T-helper 17 cell (primary cell): ENCODE data around the gene SLC52A3. TPM values are rescaled to one million over a fixed set of nuclear protein-coding genes. Genes with fewer than 3 reads are reported as not detected.
A peak's percentile ranks its signal among the peaks of the same experiment; 100 is the strongest.
"Not testable (repeated sequence)": the region's sequence is repeated elsewhere in the genome, so short reads cannot be mapped to it uniquely, and the experiment has no call there.

Experiments
- ATAC-seq: fragments of 150-1000 bp; cut with Tn5 transposase; 2 replicates; pipeline ENCODE4 v1.10.0; 2021; ENCODE audit warnings: mild to moderate bottlenecking, moderate library complexity
- DNase-seq, 3 donors: peaks; one replicate each; pipeline versions ENCODE4 v3.0.0 to v3.0.0-alpha.2; 2020 to 2021
- H3K9me3 ChIP-seq: one replicate; pipeline ENCODE4 v1.7.0; 2013; ENCODE audit warnings: low read length, mild to moderate bottlenecking; ENCODE audit not compliant: control insufficient read depth, poor library complexity, severe bottlenecking
- H3K27ac Mint-ChIP-seq: one replicate; pipeline ENCODE4 v1.8.0; 2022; ENCODE audit warnings: mild to moderate bottlenecking, moderate library complexity, mixed read lengths
- H3K27me3 Mint-ChIP-seq: one replicate; pipeline ENCODE4 v1.8.0; 2022; ENCODE audit warnings: mixed read lengths
- H3K36me3 Mint-ChIP-seq: one replicate; pipeline ENCODE4 v1.8.0; 2022; ENCODE audit warnings: low read depth, mixed read lengths
- H3K4me1 Mint-ChIP-seq: one replicate; pipeline ENCODE4 v1.8.0; 2022; ENCODE audit warnings: mild to moderate bottlenecking, mixed read lengths
- H3K4me3 Mint-ChIP-seq: one replicate; pipeline ENCODE4 v1.8.0; 2022; ENCODE audit warnings: mild to moderate bottlenecking, moderate library complexity, mixed read lengths
- total RNA-seq, 4 donors: library from RNA in 2 of 4; stranded (reverse) in 2 of 4; gene quantifications; one replicate each; pipeline ENCODE4 v1.2.3 and lab custom pipeline; 2022 to 2026

SLC52A3 gene
- not detected for total RNA-seq
- total RNA-seq (lab: John Stamatoyannopoulos, UW), result 0 reads per million in 2 donors

DNA sequence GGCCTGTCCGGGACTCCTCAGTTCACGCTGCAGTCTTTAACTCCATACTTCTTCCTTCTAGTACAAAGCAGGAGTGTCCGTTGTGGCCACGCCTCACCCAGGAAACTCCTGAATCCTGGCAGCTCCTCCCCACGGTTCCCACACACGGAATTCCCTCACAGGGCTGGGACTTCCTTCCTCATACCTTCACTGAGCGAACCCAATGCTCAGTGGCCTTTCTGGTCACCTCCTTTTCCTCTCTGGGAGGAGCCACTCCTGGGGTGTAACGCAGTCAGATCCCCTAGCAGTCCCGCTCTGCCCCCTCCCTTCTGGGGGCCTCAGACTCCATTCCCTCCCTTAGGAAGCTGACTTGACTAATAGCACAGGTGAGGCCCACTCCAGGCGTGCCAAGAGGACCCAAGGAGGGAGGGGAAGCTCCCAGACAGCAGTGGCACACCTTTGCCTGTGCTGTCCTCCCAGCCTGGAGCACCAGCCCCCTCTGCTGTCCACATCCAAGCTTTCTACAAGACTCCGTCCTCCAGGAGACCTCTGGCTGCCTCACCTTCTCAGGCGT lies at the start of gene SLC52A3:
Gene SLC52A3 (minus strand): TSS at position 75 of the 553 bp plus-strand sequence. CDS start 2,726 bp downstream, outside the sequence.
- H3K9me3 ChIP-seq, result no peaks in the 10 kb centered on the region
- Mint-ChIP-seq H3K27ac (no peak within 1 kb of the TSS), H3K36me3 (no peaks in the 10 kb centered on the region), H3K4me1 (no peaks in the 10 kb centered on the region), H3K27me3 (peaks cover 59% of the 10 kb centered on the region), H3K4me3 (no peak within 1 kb of the TSS)
- DNase-seq (no peak), ATAC-seq (no peak)

DNA sequence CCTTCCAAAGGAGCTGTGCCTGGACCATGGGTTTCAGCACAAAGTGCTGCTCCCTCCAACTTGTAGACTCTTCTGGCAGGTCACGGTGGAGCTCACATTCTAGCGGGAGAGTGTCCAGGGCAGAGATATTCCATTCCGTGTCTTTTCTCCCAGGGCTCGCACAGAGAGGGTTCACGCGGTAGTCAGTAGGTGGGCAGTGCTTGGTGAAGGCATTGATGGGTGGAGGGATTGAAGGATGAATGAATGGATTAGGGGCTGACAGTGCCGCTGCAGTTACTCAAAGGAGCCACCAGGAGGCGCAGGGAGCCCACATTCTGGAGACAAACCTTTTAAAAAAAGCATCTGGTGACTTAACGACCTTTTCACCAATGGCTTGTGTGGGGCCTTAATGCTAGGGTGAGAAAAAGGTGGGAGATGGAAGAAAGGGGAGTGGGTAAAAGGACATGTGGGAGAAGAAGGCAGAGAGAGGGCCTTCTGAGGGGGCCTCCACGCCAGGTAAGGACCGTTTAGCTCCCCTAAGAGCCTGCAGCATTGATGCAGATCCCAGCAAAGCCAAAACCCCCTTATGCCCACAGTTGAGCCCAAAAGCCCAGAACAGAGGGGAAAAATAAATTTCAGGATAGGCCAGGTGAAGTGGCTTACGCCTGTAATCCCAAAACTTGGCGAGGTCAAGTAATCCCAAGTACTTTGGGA lies 47.8 kb upstream of the SLC52A3 start:
- Mint-ChIP-seq H3K27me3 (peaks cover 44% of the 10 kb centered on the region), H3K4me3 (peak overlapping the region; percentile 33), H3K36me3 (peaks cover 3% of the 10 kb centered on the region), H3K27ac (peak overlapping the region; percentile 61), H3K4me1 (peaks cover 12% of the 10 kb centered on the region)
- ATAC-seq (peak; percentile 63), DNase-seq (peak; percentile 50 to 57 (median 56))
- H3K9me3 ChIP-seq, result no peaks in the 10 kb centered on the region

DNA sequence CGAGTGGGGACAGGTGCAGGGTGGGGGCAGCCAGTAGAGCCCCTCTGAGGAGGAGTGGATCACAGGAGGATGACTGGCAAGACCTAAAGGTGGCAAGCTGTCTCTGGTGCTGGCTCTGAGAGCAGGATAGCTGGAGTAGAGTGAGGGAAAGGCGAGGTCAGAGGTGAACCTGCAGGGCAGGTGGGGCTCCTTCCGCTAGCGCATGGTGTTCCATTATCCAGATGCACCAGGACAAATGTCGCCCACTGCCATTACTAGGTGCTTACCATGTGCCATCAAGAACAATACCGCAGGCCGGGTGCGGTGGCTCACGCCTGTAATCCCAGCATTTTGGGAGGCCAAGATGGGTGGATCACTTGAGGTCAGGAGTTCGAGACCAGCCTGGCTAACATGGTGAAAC lies 46.9 kb upstream of the SLC52A3 start:
- H3K4me3 Mint-ChIP-seq, result no peak overlapping the region
- DNase-seq (no peak), ATAC-seq (no peak)
- no peak overlapping the region for H3K27ac Mint-ChIP-seq
- peaks cover 9% of the 10 kb centered on the region for H3K4me1 Mint-ChIP-seq
- H3K27me3 Mint-ChIP-seq, result peaks cover 51% of the 10 kb centered on the region
- peaks cover 3% of the 10 kb centered on the region for H3K36me3 Mint-ChIP-seq
- no peaks in the 10 kb centered on the region for H3K9me3 ChIP-seq

DNA sequence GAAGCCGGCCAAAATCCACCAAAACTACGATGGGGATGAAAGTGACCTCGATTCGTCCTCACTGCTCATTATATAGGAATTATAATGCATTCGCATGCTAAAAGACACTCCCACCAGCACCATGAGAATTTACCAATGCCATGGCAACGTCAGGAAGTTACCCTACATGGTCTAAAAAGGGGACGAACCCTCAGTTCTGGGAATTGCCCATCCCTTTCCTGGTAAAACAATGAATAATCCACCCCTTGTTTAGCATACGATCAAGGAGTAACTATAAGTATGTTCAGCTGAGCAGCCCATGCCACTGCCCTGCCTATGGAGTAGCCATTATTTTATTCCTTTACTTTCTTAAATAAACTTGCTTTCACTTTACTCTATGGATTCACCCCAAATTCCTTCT lies 45.1 kb upstream of the SLC52A3 start:
- H3K27ac Mint-ChIP-seq, result no peak overlapping the region
- H3K4me3 Mint-ChIP-seq, result no peak overlapping the region
- peaks cover 5% of the 10 kb centered on the region for H3K36me3 Mint-ChIP-seq
- DNase-seq (no peak), ATAC-seq (no peak)
- peaks cover 66% of the 10 kb centered on the region for H3K27me3 Mint-ChIP-seq
- H3K4me1 Mint-ChIP-seq, result peaks cover 5% of the 10 kb centered on the region
- H3K9me3 ChIP-seq, result no peaks in the 10 kb centered on the region

DNA sequence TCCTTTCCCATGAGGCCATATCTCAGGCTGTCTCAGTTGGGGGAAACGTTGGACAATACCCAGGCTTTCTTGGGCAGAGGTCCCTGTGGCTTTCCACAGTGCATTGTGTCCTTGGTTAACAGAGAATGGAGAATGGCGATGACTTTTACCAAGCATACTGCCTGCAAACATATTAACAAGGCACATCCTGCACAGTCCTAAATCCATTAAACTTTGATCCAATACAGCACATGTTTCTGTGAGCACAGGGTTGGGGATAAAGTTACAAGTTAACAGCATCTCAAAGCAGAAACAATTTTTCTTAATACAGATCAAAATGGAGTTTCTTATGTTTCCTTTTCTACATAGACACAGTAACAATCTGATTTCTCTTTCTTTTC lies 44.1 kb upstream of the SLC52A3 start:
- DNase-seq, H3K36me3 Mint-ChIP-seq, H3K4me1 Mint-ChIP-seq, H3K27ac Mint-ChIP-seq, ATAC-seq, H3K9me3 ChIP-seq, H3K4me3 Mint-ChIP-seq: not testable (repeated sequence)
- H3K27me3 Mint-ChIP-seq, result peaks cover 67% of the 10 kb centered on the region

DNA sequence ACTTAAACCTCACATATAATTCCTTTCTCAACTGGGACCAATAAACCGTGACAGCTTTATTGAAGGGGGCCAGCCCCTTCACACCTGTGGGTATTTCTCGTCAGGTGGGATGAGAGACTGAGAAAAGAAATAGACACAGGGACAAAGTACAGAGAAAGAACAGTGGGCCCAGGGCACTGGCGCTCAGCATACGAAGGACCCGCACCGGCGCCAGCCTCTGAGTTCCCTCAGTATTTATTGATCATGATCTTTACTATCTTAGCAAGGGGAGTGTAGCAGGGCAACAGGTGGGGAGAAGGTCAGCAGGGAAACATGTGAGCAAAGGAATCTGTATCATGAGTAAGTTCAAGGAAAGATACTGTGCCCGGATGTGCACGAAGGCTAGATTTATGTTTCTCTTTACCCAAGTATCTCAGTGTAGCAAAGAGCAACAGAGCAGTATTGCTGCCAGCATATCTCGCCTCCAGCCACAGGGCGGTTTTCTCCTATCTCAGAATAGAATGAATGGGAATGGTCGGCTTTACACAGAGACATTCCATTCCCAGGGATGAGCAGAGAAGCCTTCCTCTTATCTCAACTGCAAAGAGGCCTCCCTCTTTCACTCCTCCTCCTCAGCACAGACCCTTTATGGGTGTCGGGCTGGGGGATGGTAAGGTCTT lies 43.6 kb upstream of the SLC52A3 start:
- not testable (repeated sequence) for H3K36me3 Mint-ChIP-seq, DNase-seq, H3K4me1 Mint-ChIP-seq, H3K9me3 ChIP-seq, H3K4me3 Mint-ChIP-seq, ATAC-seq
- H3K27ac Mint-ChIP-seq, result peak overlapping the region; percentile 29
- peaks cover 67% of the 10 kb centered on the region for H3K27me3 Mint-ChIP-seq

DNA sequence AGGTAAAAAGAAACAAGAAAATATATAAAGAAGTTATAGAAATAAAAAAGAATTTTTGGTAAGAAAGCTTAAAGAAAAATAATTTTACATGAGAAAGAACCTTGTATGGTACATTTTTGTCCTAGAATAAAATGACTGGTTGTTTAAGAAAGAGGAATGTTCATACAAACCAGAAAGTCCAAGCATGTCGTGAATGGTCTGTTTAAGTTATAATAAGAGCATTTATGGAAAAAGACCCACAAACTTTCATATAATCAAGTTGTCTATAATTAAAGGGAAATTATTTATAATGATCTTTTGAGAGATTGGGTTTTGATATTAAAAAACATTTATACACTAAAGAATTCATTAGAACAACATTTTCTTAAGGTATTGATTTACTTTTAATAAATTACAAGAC lies 37.4 kb upstream of the SLC52A3 start:
- H3K9me3 ChIP-seq, result peaks cover 3% of the 10 kb centered on the region
- no peak for DNase-seq
- H3K4me3 Mint-ChIP-seq, result no peak overlapping the region
- peaks cover 2% of the 10 kb centered on the region for H3K36me3 Mint-ChIP-seq
- H3K27ac Mint-ChIP-seq, result no peak overlapping the region
- ATAC-seq, result no peak
- H3K27me3 Mint-ChIP-seq, result peaks cover 41% of the 10 kb centered on the region
- no peaks in the 10 kb centered on the region for H3K4me1 Mint-ChIP-seq

DNA sequence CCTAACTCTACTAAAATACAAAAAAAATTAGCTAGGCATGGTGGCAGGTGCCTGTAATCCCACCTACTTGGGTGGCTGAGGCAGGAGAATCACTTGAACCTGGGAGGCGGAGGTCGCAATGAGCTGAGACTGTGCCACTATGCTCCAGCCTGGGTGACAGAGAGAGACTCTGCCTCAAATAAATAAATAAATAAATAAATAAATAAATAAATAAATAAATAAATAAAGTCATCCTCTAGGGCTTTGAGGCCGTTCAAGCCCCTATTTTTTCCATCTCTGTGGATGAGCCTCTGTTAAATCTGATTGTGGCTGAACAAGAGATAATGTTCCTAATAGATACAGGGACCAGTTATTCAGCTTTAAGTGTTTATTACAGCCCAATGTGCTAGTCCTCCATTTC lies 33.4 kb upstream of the SLC52A3 start:
- Mint-ChIP-seq H3K36me3 (no peaks in the 10 kb centered on the region), H3K4me3 (no peak overlapping the region), H3K27me3 (peaks cover 51% of the 10 kb centered on the region), H3K27ac (no peak overlapping the region), H3K4me1 (no peaks in the 10 kb centered on the region)
- ATAC-seq, result no peak
- no peak for DNase-seq
- H3K9me3 ChIP-seq, result no peaks in the 10 kb centered on the region

DNA sequence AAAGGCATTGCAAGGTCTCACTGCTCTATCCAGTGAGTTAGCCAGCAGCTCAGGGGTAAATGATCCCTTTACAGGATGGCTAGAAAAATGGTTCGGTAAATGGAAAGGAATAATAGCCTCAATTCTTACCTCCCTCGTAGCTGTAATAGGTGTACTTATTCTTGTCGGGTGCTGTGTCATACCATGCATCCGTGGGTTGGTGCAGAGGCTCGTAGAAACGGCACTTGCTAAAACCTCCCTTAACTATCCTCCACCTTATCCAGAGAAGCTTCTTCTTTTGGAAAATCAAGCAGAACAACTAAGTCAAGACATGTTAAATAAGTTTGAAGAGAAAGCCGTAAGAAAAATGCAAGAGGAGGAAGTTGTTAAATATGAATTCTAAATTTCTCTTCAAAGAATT lies 31.7 kb upstream of the SLC52A3 start:
- DNase-seq, H3K4me3 Mint-ChIP-seq, ATAC-seq, H3K36me3 Mint-ChIP-seq, H3K27ac Mint-ChIP-seq, H3K4me1 Mint-ChIP-seq, H3K9me3 ChIP-seq: not testable (repeated sequence)
- peaks cover 63% of the 10 kb centered on the region for H3K27me3 Mint-ChIP-seq

DNA sequence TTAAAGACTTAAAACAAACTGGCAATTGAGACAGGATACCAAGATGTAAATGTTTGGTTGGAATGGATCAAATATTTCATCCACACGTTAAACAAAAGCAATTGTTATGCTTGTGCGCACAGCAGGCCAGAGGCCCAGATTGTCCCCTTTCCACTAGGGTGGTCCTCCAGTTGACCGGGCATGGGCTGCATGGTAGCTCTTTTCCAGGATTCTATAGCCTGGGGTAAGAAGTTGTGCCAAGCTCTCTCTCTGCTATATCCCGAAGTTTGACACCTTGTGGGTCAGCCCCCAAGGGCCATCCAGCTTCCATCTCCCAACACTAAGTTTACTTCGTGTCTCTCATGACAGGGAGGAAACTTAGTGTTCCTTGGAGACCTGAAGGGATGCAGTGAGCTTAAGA lies 30.4 kb upstream of the SLC52A3 start:
- not testable (repeated sequence) for ATAC-seq, H3K4me3 Mint-ChIP-seq, H3K9me3 ChIP-seq, DNase-seq, H3K4me1 Mint-ChIP-seq, H3K36me3 Mint-ChIP-seq, H3K27ac Mint-ChIP-seq
- H3K27me3 Mint-ChIP-seq, result peaks cover 75% of the 10 kb centered on the region

DNA sequence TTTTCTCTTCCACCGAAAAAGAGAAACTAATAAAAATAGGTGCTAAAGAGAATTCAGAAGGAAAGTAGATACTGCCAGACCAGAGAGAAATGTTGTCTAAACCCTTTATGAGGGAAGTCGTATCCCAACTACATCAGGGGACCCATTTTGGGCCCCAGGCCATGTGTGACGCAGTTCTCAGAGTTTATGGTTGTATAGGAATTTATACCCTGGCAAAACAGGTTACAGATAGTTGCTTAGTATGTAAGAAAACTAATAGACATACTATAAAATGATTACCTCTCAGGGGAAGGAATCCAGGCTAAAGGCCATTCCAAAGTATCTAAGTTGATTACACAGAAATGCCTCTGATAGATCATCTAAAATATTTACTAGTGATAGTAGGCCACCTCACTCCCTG lies 28.6 kb upstream of the SLC52A3 start:
- Mint-ChIP-seq H3K36me3 (no peaks in the 10 kb centered on the region), H3K27ac (no peak overlapping the region), H3K4me1 (no peaks in the 10 kb centered on the region), H3K27me3 (peaks cover 69% of the 10 kb centered on the region), H3K4me3 (no peak overlapping the region)
- DNase-seq (no peak), ATAC-seq (no peak)
- H3K9me3 ChIP-seq, result no peaks in the 10 kb centered on the region

DNA sequence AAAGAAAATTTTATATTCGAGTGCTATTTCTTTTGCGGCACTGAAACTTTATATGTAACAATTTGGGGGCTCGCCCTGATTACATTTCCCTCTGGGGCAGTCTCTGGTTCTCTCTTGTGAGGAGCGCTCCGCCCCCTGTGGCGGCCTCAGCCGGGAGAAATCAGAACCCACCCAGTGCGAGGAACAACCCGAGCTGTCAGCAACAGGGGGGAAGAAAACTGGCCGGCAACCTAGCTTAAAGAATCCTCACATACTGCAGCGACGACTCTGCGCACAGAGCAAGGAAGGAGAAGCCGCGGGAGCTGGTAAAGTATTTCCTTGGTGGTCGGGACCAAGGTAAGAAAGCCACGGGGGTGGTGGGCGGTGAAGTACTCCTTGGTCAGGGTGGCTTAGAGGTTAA lies 23.9 kb upstream of the SLC52A3 start:
- H3K9me3 ChIP-seq, result no peaks in the 10 kb centered on the region
- Mint-ChIP-seq H3K27me3 (peaks cover 48% of the 10 kb centered on the region), H3K36me3 (no peaks in the 10 kb centered on the region), H3K27ac (no peak overlapping the region), H3K4me3 (no peak overlapping the region), H3K4me1 (no peaks in the 10 kb centered on the region)
- DNase-seq, result no peak
- no peak for ATAC-seq

DNA sequence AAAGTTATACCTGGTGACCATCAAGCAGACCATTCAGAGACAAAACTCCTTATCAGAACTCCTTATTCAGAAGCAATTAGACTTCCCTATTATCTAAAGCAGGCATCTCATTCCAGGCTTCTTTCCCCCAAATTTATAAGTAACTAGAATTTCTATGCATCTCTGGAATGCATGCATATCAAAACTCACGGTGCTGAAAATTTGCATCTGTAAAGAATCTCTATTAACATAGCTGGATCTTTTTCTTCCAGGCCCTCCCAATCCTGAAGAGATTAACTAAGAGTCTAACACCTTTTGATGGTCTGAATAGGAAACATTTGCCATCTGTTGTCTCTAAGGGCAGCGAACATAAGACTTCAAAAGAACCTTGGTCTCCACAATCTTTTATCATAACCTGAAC lies 22.8 kb upstream of the SLC52A3 start:
- DNase-seq, result no peak
- H3K36me3 Mint-ChIP-seq, result no peaks in the 10 kb centered on the region
- no peaks in the 10 kb centered on the region for H3K9me3 ChIP-seq
- peaks cover 54% of the 10 kb centered on the region for H3K27me3 Mint-ChIP-seq
- H3K4me1 Mint-ChIP-seq, result no peaks in the 10 kb centered on the region
- no peak overlapping the region for H3K4me3 Mint-ChIP-seq
- no peak overlapping the region for H3K27ac Mint-ChIP-seq
- no peak for ATAC-seq

DNA sequence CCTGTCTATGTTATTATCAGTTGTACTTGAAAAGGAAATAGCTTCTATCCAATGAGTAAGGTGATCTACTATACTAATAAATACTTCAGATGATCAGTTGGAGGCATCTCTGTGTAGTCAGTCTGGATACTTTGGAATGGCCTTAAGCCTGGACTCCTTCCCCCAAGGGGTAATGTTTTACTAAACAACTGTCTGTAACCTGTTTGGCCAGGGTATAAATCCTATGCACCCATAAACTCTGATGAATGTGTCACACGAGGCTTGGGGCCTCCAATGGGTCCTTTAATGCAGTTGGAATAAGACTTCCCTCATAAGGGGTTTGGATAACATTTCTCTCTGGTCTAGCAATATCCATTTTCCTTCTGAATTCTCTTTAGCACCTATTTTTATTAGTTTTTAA lies 19.5 kb upstream of the SLC52A3 start:
- H3K27ac Mint-ChIP-seq, result no peak overlapping the region
- peaks cover 28% of the 10 kb centered on the region for H3K27me3 Mint-ChIP-seq
- no peaks in the 10 kb centered on the region for H3K9me3 ChIP-seq
- H3K4me3 Mint-ChIP-seq, result no peak overlapping the region
- no peaks in the 10 kb centered on the region for H3K4me1 Mint-ChIP-seq
- ATAC-seq (no peak), DNase-seq (no peak)
- H3K36me3 Mint-ChIP-seq, result no peaks in the 10 kb centered on the region
